K562 (cell line): ENCODE results near the gene ASB6. TPM values are rescaled to one million over a fixed set of nuclear protein-coding genes. Genes with fewer than 3 reads are reported as not detected.
A peak's percentile ranks its signal among the peaks of the same experiment; 100 is the strongest.

Source experiments
- ARNT ChIP-seq, 2 experiments: fragments of 450-650 bp; IDR thresholded peaks; 2 replicates each; pipeline ENCODE4 v1.6.1; 2016; ENCODE audit warnings: mild to moderate bottlenecking in 1 of 2
- CEBPB ChIP-seq: fragments of 450-650 bp; IDR thresholded peaks from 2 replicates; pipeline ENCODE4 v1.6.1; 2016; ENCODE audit warnings: missing genetic modification characterization, missing compliant biosample characterization
- COPS2 ChIP-seq: fragments of 450-650 bp; conservative IDR thresholded peaks from 2 replicates; pipeline ENCODE4 v1.6.1; 2016; ENCODE audit warnings: mild to moderate bottlenecking, moderate library complexity
- DNMT1 ChIP-seq: fragments of 450-650 bp; IDR thresholded peaks from 2 replicates; pipeline ENCODE4 v1.6.1; 2016; ENCODE audit warnings: antibody characterized with exemption, mild to moderate bottlenecking
- FOXA3 ChIP-seq, 2 experiments: fragments of 450-650 bp in 1 of 2; sonication (generic) in 1 of 2; formaldehyde crosslinking; IDR thresholded peaks in 1 of 2; conservative IDR thresholded peaks in 1 of 2; 2 replicates each; pipeline versions ENCODE4 v1.4.0 to v1.8.0; 2020 to 2022; ENCODE audit warnings: mild to moderate bottlenecking in 2 of 2, missing genetic modification reagents in 1 of 2
- GATAD2B ChIP-seq: fragments of 450-650 bp; IDR thresholded peaks from 2 replicates; pipeline ENCODE4 v1.6.1; 2017; ENCODE audit warnings: mild to moderate bottlenecking, borderline replicate concordance
- HDAC2 ChIP-seq: fragments of 450-650 bp; IDR thresholded peaks from 2 replicates; pipeline ENCODE4 v1.6.1; 2016; ENCODE audit warnings: mild to moderate bottlenecking
- KAT7 ChIP-seq: sonication (generic); formaldehyde crosslinking; IDR thresholded peaks from 2 replicates; pipeline ENCODE4 v1.8.0; 2022; ENCODE audit warnings: missing genetic modification reagents, mild to moderate bottlenecking, borderline replicate concordance
- MEF2D ChIP-seq: conservative IDR thresholded peaks from 2 replicates; pipeline ENCODE4 v1.6.1; 2016; ENCODE audit warnings: low read depth, missing genetic modification characterization, missing compliant biosample characterization
- MTA3 ChIP-seq: fragments of 450-650 bp; formaldehyde crosslinking; IDR thresholded peaks from 2 replicates; pipeline ENCODE4 v1.6.1; 2017; ENCODE audit warnings: mild to moderate bottlenecking, borderline replicate concordance
- MTF1 ChIP-seq: fragments of 250-450 bp; sonication (Bioruptor Pico); IDR thresholded peaks from 2 replicates; pipeline ENCODE4 v1.9.0; 2021; ENCODE audit warnings: moderate library complexity, mild to moderate bottlenecking, inconsistent platforms, borderline replicate concordance
- SMAD3 ChIP-seq: fragments of 450-650 bp; formaldehyde crosslinking; conservative IDR thresholded peaks from 2 replicates; pipeline ENCODE4 v1.4.0; 2020; ENCODE audit warnings: mild to moderate bottlenecking
- SMARCA4 ChIP-seq: fragments of 450-650 bp; IDR thresholded peaks from 2 replicates; pipeline ENCODE4 v1.6.1; 2016
- SRF ChIP-seq, 2 experiments: fragments of 250-450, 450-650 bp in 1 of 2; sonication (Bioruptor Pico) in 1 of 2; sonication (generic) in 1 of 2; formaldehyde crosslinking; IDR thresholded peaks; 2 replicates each; pipeline versions ENCODE4 v1.5.0 to v1.5.1; 2020 to 2022; ENCODE audit warnings: mild to moderate bottlenecking in 1 of 2, missing genetic modification reagents in 1 of 2
- TAF15 ChIP-seq: fragments of 200-400 bp; formaldehyde crosslinking; IDR thresholded peaks from 2 replicates; pipeline ENCODE4 v1.6.1; 2017; ENCODE audit warnings: mild to moderate bottlenecking, low read depth, low read length, moderate library complexity
- TAL1 ChIP-seq: fragments of 450-650 bp; IDR thresholded peaks from 2 replicates; pipeline ENCODE4 v1.6.1; 2016; ENCODE audit warnings: mild to moderate bottlenecking
- THRAP3 ChIP-seq: fragments of 450-650 bp; IDR thresholded peaks from 2 replicates; pipeline ENCODE4 v1.6.1; 2016; ENCODE audit warnings: mild to moderate bottlenecking, inconsistent platforms, borderline replicate concordance
- ZKSCAN1 ChIP-seq: fragments of 150-350 bp; IDR thresholded peaks from 2 replicates; pipeline ENCODE4 v1.6.1; 2016; ENCODE audit warnings: low read depth, low read length
- ZNF274 ChIP-seq: IDR thresholded peaks from 2 replicates; pipeline ENCODE4 v1.6.1; 2011; ENCODE audit warnings: low read depth, mild to moderate bottlenecking, low read length, moderate library complexity, borderline replicate concordance
- polyA plus RNA-seq, 8 experiments: library from polyadenylated mRNA; depleted of rRNA in 4 of 8; stranded (reverse) in 5 of 8; unstranded in 3 of 8; fragments of >200 nt; fragmentation: Nextera tagmentation in 2 of 8; fragmentation: Illumina TruSeq in 1 of 8; extraction: Ambion mirVana in 2 of 8; extraction: Trizol in 1 of 8; gene quantifications; 2 replicates each; pipeline versions ENCODE4 v1.2.1 to v1.2.3, GENCODE V29; 2011 to 2014; ENCODE audit warnings: inconsistent platforms in 1 of 8, missing spikeins in 1 of 8
- total RNA-seq, 7 experiments: library from RNA; depleted of rRNA in 6 of 7; stranded (reverse); fragments of >200 nt in 6 of 7; fragmentation: Illumina TruSeq in 2 of 7; extraction: Trizol in 2 of 7; gene quantifications; 2 replicates each; pipeline versions ENCODE4 v1.2.1 to v1.2.3, GENCODE V29; 2011 to 2021; ENCODE audit warnings: low replicate concordance in 1 of 7
- TF ChIP-seq, protein P1 (sequence below): sonication (generic); formaldehyde crosslinking; IDR thresholded peaks from 2 replicates; pipeline ENCODE4 v1.8.1; 2023; ENCODE audit warnings: mild to moderate bottlenecking, missing genetic modification reagents
- TF ChIP-seq, protein P2 (sequence below): sonication (generic); formaldehyde crosslinking; IDR thresholded peaks from 2 replicates; pipeline ENCODE4 v1.8.0; 2022; ENCODE audit warnings: mild to moderate bottlenecking, missing genetic modification reagents, borderline replicate concordance
- TF ChIP-seq, protein P3 (sequence below): fragments of 250-450 bp; sonication (Bioruptor Pico); IDR thresholded peaks from 2 replicates; pipeline ENCODE4 v1.8.0; 2021; ENCODE audit warnings: moderate library complexity, mild to moderate bottlenecking, inconsistent platforms
- TF ChIP-seq, protein P4 (sequence below): fragments of 250-450 bp; sonication (Bioruptor Pico); IDR thresholded peaks from 2 replicates; pipeline ENCODE4 v1.8.0; 2021; ENCODE audit warnings: borderline replicate concordance, mild to moderate bottlenecking, moderate library complexity; ENCODE audit not compliant: poor library complexity, severe bottlenecking

Gene ASB6
- total and polyA plus RNA-seq, 9 of the 15 experiments (the other 6 are each of a cell fraction or from before 2014, with no cell fraction given): 0.92 to 17.8 (median 11.3) TPM

DNA sequence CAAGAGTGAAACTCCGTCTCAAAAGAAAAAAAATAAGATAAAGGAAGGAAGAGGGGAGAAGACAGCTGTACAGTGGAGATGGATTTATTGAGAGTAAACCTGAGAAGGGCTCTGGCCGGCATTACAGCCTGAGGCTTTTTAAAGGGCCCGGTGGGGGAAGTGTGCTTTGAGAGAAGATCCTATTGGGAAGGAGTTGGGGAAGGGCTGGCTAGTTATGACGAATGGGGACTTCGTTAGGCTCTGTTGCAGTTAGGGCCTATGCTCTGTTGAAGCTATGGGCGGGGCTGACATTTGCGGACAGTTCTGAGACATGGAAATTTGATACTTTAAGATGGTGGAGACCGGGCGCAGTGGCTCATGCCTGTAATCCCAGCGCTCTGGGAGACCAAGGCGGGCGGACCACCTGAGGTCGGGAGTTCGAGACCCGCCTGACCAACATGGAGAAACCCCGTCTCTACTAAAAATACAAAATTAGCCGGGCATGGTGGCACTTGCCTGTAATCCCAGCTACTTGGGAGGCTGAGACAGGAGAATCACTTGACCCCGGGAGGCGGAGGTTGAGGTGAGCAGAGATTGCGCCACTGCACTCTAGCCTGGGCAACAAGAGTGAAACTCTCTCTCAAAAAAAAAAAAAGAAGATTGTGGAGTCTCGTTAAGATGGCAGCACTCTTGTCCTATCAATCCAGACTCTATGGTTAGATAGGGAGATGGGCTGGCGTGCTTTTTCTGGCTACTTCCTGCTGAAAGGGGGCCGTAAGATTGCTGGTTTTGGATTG is 54.3 kb downstream of the ASB6 start (continued):
- TF ChIP-seq, protein P1, sequence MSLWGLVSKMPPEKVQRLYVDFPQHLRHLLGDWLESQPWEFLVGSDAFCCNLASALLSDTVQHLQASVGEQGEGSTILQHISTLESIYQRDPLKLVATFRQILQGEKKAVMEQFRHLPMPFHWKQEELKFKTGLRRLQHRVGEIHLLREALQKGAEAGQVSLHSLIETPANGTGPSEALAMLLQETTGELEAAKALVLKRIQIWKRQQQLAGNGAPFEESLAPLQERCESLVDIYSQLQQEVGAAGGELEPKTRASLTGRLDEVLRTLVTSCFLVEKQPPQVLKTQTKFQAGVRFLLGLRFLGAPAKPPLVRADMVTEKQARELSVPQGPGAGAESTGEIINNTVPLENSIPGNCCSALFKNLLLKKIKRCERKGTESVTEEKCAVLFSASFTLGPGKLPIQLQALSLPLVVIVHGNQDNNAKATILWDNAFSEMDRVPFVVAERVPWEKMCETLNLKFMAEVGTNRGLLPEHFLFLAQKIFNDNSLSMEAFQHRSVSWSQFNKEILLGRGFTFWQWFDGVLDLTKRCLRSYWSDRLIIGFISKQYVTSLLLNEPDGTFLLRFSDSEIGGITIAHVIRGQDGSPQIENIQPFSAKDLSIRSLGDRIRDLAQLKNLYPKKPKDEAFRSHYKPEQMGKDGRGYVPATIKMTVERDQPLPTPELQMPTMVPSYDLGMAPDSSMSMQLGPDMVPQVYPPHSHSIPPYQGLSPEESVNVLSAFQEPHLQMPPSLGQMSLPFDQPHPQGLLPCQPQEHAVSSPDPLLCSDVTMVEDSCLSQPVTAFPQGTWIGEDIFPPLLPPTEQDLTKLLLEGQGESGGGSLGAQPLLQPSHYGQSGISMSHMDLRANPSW (CRISPR knock-in tag): no peak
- TF ChIP-seq, protein P2, sequence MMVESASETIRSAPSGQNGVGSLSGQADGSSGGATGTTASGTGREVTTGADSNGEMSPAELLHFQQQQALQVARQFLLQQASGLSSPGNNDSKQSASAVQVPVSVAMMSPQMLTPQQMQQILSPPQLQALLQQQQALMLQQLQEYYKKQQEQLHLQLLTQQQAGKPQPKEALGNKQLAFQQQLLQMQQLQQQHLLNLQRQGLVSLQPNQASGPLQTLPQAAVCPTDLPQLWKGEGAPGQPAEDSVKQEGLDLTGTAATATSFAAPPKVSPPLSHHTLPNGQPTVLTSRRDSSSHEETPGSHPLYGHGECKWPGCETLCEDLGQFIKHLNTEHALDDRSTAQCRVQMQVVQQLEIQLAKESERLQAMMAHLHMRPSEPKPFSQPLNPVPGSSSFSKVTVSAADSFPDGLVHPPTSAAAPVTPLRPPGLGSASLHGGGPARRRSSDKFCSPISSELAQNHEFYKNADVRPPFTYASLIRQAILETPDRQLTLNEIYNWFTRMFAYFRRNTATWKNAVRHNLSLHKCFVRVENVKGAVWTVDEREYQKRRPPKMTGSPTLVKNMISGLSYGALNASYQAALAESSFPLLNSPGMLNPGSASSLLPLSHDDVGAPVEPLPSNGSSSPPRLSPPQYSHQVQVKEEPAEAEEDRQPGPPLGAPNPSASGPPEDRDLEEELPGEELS: no peak
- TF ChIP-seq KAT7 (no peak), FOXA3 (CRISPR knock-in tag; conservative IDR thresholded peaks at IDR 0.05 in 1 of 2, IDR thresholded peaks at IDR 0.05 in 1 of 2) (0 out of 4 replicates have a peak, but pooled peaks of 1 of the 2 experiments have one; percentile 5), ZNF274 (no peak), COPS2 (no peak), GATAD2B (no peak), ZKSCAN1 (no peak; the same call in 1 of the 2 replicates), SRF (CRISPR knock-in tag; IDR thresholded peaks at IDR 0.05) (no peak), TAF15 (no peak), MTF1 (CRISPR knock-in tag) (no peak), HDAC2 (0 out of 2 replicates have a peak, but pooled peaks have one; percentile 54), CEBPB (tag) (peak; percentile 94), THRAP3 (no peak), SMAD3 (CRISPR knock-in tag) (no peak), TAL1 (0 out of 2 replicates have a peak, but pooled peaks have one; percentile 0), DNMT1 (no peak), ARNT (IDR thresholded peaks at IDR 0.05) (peak; percentile 6 to 71; a peak in 2 of 4 replicates), MTA3 (peak; percentile 82; the same call in 1 of the 2 replicates), SMARCA4 (peak; percentile 60; the same call in 1 of the 2 replicates), MEF2D (peak; percentile 88)
- TF ChIP-seq, protein P3, sequence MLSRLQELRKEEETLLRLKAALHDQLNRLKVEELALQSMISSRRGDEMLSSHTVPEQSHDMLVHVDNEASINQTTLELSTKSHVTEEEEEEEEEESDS (CRISPR knock-in tag): no peak
- TF ChIP-seq, protein P4, sequence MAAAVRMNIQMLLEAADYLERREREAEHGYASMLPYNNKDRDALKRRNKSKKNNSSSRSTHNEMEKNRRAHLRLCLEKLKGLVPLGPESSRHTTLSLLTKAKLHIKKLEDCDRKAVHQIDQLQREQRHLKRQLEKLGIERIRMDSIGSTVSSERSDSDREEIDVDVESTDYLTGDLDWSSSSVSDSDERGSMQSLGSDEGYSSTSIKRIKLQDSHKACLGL (CRISPR knock-in tag): no peak
